ENCODE results near the gene TFDP1. TPM values are rescaled to one million over a fixed set of nuclear protein-coding genes. Genes with fewer than 3 reads are reported as not detected.

Gene TFDP1
- total RNA-seq, 4 donors from 2014 or later, result 19.2 to 45.3 (median 34.1) TPM

- H3K4me1 ChIP-seq, result no peaks in the 10 kb centered on the region
- no peaks in the 10 kb centered on the region for H3K36me3 ChIP-seq
- no peak for DNase-seq (ENCODE audit: low spot score in 2 of 2)
- TF ChIP-seq CTCF (IDR thresholded peaks at IDR 0.05) (no peak), POLR2A (IDR thresholded peaks at IDR 0.05) (no peak), EP300 (IDR thresholded peaks at IDR 0.05) (no peak)
- H3K27me3 ChIP-seq, result no peaks in the 10 kb centered on the region
- 76 to 81% methylated on average over 2 of the region's 2 CpGs for WGBS, 2 donors
- no peak overlapping the region for H3K4me3 ChIP-seq
- H3K27ac ChIP-seq, result no peak overlapping the region
- H3K9me3 ChIP-seq, result peaks cover 0 to 28% (median 3%) of the 10 kb centered on the region in 4 donors
These were observed 6.6 kb upstream of the TFDP1 start for GRCh38 chr13:113577881-113578435.

GRCh38 chr13:113579686-113580085 is 4.9 kb upstream of the TFDP1 start:
- no peak overlapping the region for H3K27ac ChIP-seq
- no peak for DNase-seq (ENCODE audit: low spot score in 2 of 2)
- H3K27me3 ChIP-seq, result no peaks in the 10 kb centered on the region
- TF ChIP-seq POLR2A (IDR thresholded peaks at IDR 0.05) (no peak), CTCF (IDR thresholded peaks at IDR 0.05) (no peak), EP300 (IDR thresholded peaks at IDR 0.05) (no peak)
- H3K4me1 ChIP-seq, result no peaks in the 10 kb centered on the region
- H3K9me3 ChIP-seq, result peaks cover 0 to 24% (median 3%) of the 10 kb centered on the region in 4 donors
- no peak overlapping the region for H3K4me3 ChIP-seq
- no peaks in the 10 kb centered on the region for H3K36me3 ChIP-seq
- WGBS, 2 donors, result 87 to 88% methylated on average over 8 of the region's 8 CpGs

GRCh38 chr13:113581871-113582270 is 2.7 kb upstream of the TFDP1 start:
- Histone ChIP-seq H3K27me3 (no peaks in the 10 kb centered on the region), H3K27ac (no peak overlapping the region), H3K36me3 (peaks cover 0 to 5% (median 0%) of the 10 kb centered on the region in 3 donors), H3K9me3 (peaks cover 0 to 8% (median 2%) of the 10 kb centered on the region in 4 donors), H3K4me3 (no peak overlapping the region), H3K4me1 (peaks cover 0 to 18% (median 0%) of the 10 kb centered on the region in 4 donors)
- DNase-seq (ENCODE audit: low spot score in 2 of 2), result no peak
- TF ChIP-seq POLR2A (IDR thresholded peaks at IDR 0.05) (no peak), CTCF (IDR thresholded peaks at IDR 0.05) (no peak), EP300 (IDR thresholded peaks at IDR 0.05) (no peak)
- 74 to 76% methylated on average over 6 of the region's 6 CpGs for WGBS, 2 donors

- 85 to 86% methylated on average over 38 of the region's 38 CpGs for WGBS, 2 donors
- Histone ChIP-seq H3K27ac (no peak overlapping the region), H3K9me3 (peaks cover 0 to under 1% (median 0%) of the 10 kb centered on the region in 4 donors), H3K27me3 (no peaks in the 10 kb centered on the region), H3K36me3 (peaks cover 0 to 13% (median 0%) of the 10 kb centered on the region in 3 donors), H3K4me3 (no peak overlapping the region), H3K4me1 (peaks cover 0 to 20% (median 0%) of the 10 kb centered on the region in 4 donors)
- DNase-seq (ENCODE audit: low spot score in 2 of 2), result no peak
- TF ChIP-seq EP300 (IDR thresholded peaks at IDR 0.05), result no peak
These were observed 1.5 kb upstream of the TFDP1 start for GRCh38 chr13:113582841-113583631.

- 1 to 4% methylated on average over 13 to 15 of the region's 105 CpGs for WGBS, 2 donors
- no peak overlapping the region for H3K27ac ChIP-seq
- DNase-seq (ENCODE audit: low spot score in 2 of 2), result no peak
- peaks cover 0 to 20% (median 0%) of the 10 kb centered on the region in 3 donors for H3K36me3 ChIP-seq
- H3K4me3 ChIP-seq, result peak overlapping the region; percentile 2 to 72 (median 42)
- H3K4me1 ChIP-seq, result peaks cover 0 to 20% (median 0%) of the 10 kb centered on the region in 4 donors
- H3K27me3 ChIP-seq, result no peaks in the 10 kb centered on the region
- no peak for TF ChIP-seq EP300 (IDR thresholded peaks at IDR 0.05)
- no peak for TF ChIP-seq CTCF (IDR thresholded peaks at IDR 0.05)
- no peak for TF ChIP-seq POLR2A (IDR thresholded peaks at IDR 0.05)
- H3K9me3 ChIP-seq, result no peaks in the 10 kb centered on the region
These were observed 518 bp downstream of the TFDP1 start for GRCh38 chr13:113584870-113585671.
